AG04449 (cell line): Measurements from ENCODE around the gene GZMB.
A peak's percentile ranks its signal among the peaks of the same experiment; 100 is the strongest.

Experiments used
- CTCF ChIA-PET: fragments of 350-600 bp; formaldehyde crosslinking; extraction: SDS; loops from one replicate; lab custom pipeline; 2021; ENCODE audit warnings: antibody characterized with exemption; lab: Yijun Ruan, JAX
- POLR2A ChIA-PET: fragments of 400-600, 350-600 bp; formaldehyde crosslinking; extraction: SDS; loops from one replicate; lab custom pipeline; 2020; ENCODE audit warnings: antibody characterized with exemption, inconsistent platforms; lab: Yijun Ruan, JAX
- DNase-seq: peaks from one replicate; pipeline ENCODE4 v3.0.0-alpha.2; 2010; ENCODE audit warnings: low read depth, low spot score
- H3K4me3 ChIP-seq: 2 replicates; pipeline ENCODE4 v1.5.1; 2011; ENCODE audit warnings: low read depth, mild to moderate bottlenecking, control low read depth, low read length
- TF ChIP-seq, protein P1 (sequence below): IDR thresholded peaks from one replicate; pipeline ENCODE4 v1.5.1; 2011; ENCODE audit warnings: mild to moderate bottlenecking, moderate library complexity, low read length, control low read depth, inconsistent platforms; ENCODE audit not compliant: insufficient read depth; ENCODE audit errors: missing control alignments

GZMB gene

DNA sequence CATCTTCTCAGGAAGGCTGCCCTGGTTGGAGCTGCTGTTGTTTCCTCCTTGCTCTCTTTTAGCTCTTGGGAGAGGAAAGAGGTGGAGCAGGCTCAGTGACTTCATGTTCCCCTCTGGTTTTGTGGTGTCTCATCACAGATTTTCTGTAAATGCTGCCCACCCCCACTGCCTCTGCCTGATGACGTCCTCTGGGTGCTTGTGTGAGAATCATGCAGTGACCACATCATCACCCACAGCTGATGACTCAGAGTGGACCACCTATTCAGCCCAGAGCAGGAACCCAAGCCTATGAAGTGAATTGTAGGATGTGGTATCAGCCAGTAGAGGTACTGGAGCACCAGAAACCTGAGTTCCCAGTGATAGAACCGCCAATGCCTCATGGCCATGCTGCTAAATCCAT is at the start of gene GZMB:
GZMB (minus strand) TSS at position 33 of the 400 bp plus-strand sequence; CDS start at position 3, 30 bp downstream.
- TF ChIP-seq, protein P1, sequence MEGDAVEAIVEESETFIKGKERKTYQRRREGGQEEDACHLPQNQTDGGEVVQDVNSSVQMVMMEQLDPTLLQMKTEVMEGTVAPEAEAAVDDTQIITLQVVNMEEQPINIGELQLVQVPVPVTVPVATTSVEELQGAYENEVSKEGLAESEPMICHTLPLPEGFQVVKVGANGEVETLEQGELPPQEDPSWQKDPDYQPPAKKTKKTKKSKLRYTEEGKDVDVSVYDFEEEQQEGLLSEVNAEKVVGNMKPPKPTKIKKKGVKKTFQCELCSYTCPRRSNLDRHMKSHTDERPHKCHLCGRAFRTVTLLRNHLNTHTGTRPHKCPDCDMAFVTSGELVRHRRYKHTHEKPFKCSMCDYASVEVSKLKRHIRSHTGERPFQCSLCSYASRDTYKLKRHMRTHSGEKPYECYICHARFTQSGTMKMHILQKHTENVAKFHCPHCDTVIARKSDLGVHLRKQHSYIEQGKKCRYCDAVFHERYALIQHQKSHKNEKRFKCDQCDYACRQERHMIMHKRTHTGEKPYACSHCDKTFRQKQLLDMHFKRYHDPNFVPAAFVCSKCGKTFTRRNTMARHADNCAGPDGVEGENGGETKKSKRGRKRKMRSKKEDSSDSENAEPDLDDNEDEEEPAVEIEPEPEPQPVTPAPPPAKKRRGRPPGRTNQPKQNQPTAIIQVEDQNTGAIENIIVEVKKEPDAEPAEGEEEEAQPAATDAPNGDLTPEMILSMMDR = no peak
- H3K4me3 ChIP-seq = no peak within 1 kb of the TSS
- no peak for DNase-seq
- ChIA-PET POLR2A (no interaction called here), CTCF (no interaction called here)

- CTCF ChIA-PET = interaction anchor here (1.2 kb wide), 2 partner anchors 12 to 26 kb away, joined by 4 read pairs; no protein-coding TSS in a partner anchor
- TF ChIP-seq, protein P1 = no peak
- no peak for DNase-seq
- H3K4me3 ChIP-seq = no peak overlapping the region
- POLR2A ChIA-PET = no interaction called here
Measured at GRCh38 chr14:24681056-24681455, 47.1 kb upstream of the GZMB start.

DNA sequence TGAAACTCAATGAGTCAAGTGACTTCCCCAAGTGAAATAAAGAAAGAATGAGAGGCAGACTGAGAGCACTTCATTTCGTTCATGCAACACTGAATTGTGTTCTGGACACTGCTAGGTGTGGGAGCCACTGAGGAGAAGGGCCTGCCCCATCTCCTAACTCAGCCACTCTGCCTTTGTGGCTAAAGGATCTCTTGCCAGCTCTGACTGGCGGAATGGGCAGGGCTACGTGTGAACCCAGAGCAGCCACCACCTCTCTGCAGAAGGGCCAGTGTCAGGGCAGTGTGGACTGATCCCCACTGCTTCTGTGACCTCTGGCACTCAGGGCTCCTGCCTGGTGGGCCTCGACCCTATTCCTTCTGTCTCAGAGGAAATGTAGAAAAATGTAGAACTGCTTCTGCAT is 46.5 kb upstream of the GZMB start:
- POLR2A ChIA-PET = no interaction called here
- DNase-seq = no peak
- TF ChIP-seq, protein P1 = no peak
- no peak overlapping the region for H3K4me3 ChIP-seq
- CTCF ChIA-PET = no interaction called here

- H3K4me3 ChIP-seq = no peak overlapping the region
- CTCF ChIA-PET = interaction anchor here (1.0 to 1.5 kb wide), 4 partner anchors 10 to 354 kb away, joined by 3 to 5 read pairs (median 4); no protein-coding TSS in a partner anchor
- POLR2A ChIA-PET = no interaction called here
- TF ChIP-seq, protein P1 = no peak
- no peak for DNase-seq
Measured at GRCh38 chr14:24679248-24679961, 45.4 kb upstream of the GZMB start.

GRCh38 chr14:24678801-24679247 is 44.8 kb upstream of the GZMB start:
- ChIA-PET CTCF (interaction anchor here (1.0 to 1.5 kb wide), 5 partner anchors 10 to 354 kb away, joined by 3 to 5 read pairs (median 5); no protein-coding TSS in a partner anchor), POLR2A (no interaction called here)
- TF ChIP-seq, protein P1 = peak; percentile 94
- peak overlapping the region; percentile 37 for H3K4me3 ChIP-seq
- peak; percentile 53 for DNase-seq

DNA sequence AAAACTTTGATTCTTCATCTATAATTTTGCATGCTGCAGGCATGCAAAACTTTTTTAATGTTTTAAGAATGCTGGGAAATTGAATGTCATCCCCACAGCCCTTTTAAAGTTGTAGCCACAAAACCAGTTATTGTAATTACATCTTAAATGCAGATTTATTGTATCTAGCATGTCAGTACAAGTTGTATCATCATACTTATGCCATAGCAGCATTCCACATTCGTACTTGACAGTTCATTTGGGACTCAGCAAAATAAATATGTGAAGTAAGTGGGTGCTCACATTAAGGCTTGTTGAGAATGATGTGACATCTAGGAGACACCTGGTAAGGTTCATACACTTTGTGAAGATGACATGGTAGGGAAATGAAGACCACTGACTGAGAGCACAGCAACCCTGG is 44.0 kb upstream of the GZMB start:
- POLR2A ChIA-PET = no interaction called here
- CTCF ChIA-PET = interaction anchor here (1.1 to 1.5 kb wide), 3 partner anchors 15 to 353 kb away, joined by 3 to 5 read pairs (median 4); no protein-coding TSS in a partner anchor
- DNase-seq = no peak
- TF ChIP-seq, protein P1 = no peak
- no peak overlapping the region for H3K4me3 ChIP-seq
